AG04450 (cell line): ENCODE results near the gene ADAM11. TPM values are rescaled to one million over a fixed set of nuclear protein-coding genes. Genes with fewer than 3 reads are reported as not detected.

Experiments used
- CTCF ChIA-PET: fragments of 300-600, 350-600 bp; formaldehyde crosslinking; extraction: SDS; loops from one replicate; lab custom pipeline; 2022; ENCODE audit warnings: antibody characterized with exemption, inconsistent platforms; lab: Charles Lee
- POLR2A ChIA-PET: fragments of 350-600 bp; formaldehyde crosslinking; extraction: SDS; loops from one replicate; lab custom pipeline; 2021; ENCODE audit warnings: antibody characterized with exemption, inconsistent platforms; lab: Yijun Ruan, JAX
- DNase-seq: peaks from one replicate; pipeline ENCODE4 v3.0.0-alpha.2; 2011; ENCODE audit warnings: low read depth, low spot score
- H3K27ac ChIP-seq: one replicate; pipeline ENCODE4 v1.5.1; 2012; ENCODE audit warnings: low read depth, low read length, control low read depth
- H3K27me3 ChIP-seq: one replicate; pipeline ENCODE4 v1.6.0; 2012; ENCODE audit warnings: low read length; ENCODE audit not compliant: control insufficient read depth, insufficient read depth
- H3K4me3 ChIP-seq: 2 replicates; pipeline ENCODE4 v1.5.1; 2011; ENCODE audit warnings: mild to moderate bottlenecking, low read depth, low read length, control low read depth
- H3K9me3 ChIP-seq: 2 replicates; pipeline ENCODE4 v1.5.1; 2012; ENCODE audit warnings: low read length; ENCODE audit not compliant: control insufficient read depth, insufficient read depth
- CTCF ChIP-seq: IDR thresholded peaks from 2 replicates; pipeline ENCODE4 v1.5.1; 2011; ENCODE audit warnings: low read depth, low read length, control low read depth, inconsistent platforms
- polyA plus RNA-seq: library from polyadenylated mRNA; depleted of rRNA; stranded (reverse); fragments of >200 nt; gene quantifications from 2 replicates; pipeline ENCODE4 v1.2.3, GENCODE V29; 2011

Gene ADAM11
- polyA plus RNA-seq, 1 experiment: 0.37 TPM

DNA sequence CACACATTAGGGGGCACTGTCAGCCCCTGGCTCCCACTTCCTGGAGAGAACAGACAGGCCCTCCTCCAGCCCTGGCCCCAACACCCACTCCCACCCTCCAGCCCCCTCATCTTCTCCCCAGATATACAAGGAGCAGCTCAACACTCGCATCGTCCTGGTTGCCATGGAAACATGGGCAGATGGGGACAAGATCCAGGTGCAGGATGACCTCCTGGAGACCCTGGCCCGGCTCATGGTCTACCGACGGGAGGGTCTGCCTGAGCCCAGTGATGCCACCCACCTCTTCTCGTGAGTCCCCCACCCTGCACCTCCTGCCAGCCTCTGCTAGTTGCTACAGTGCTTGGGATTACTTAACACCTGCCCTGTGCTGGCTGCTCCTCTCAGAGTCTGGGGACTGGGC lies 14.4 kb downstream of the ADAM11 start:
- ChIA-PET POLR2A (interaction anchor here (0.6 kb wide), 1 partner anchor 250 kb away, joined by 5 read pairs; no protein-coding TSS in a partner anchor), CTCF (interaction anchor here (0.6 to 4.1 kb wide), 6 partner anchors 34 to 362 kb away, joined by 3 to 136 read pairs (median 16); partner anchors contain the start of gene ACBD4)
- peaks cover 18% of the 10 kb centered on the region for H3K27me3 ChIP-seq
- H3K9me3 ChIP-seq: no peaks in the 10 kb centered on the region
- no peak for TF ChIP-seq CTCF
- H3K4me3 ChIP-seq: no peak overlapping the region
- no peak for DNase-seq
- no peak overlapping the region for H3K27ac ChIP-seq

GRCh38 chr17:44774271-44775135 lies 15.7 kb downstream of the ADAM11 start:
- H3K9me3 ChIP-seq: no peaks in the 10 kb centered on the region
- H3K4me3 ChIP-seq: peak overlapping the region; percentile 76
- H3K27ac ChIP-seq: no peak overlapping the region
- peaks cover 18% of the 10 kb centered on the region for H3K27me3 ChIP-seq
- DNase-seq: peak; percentile 26
- ChIA-PET CTCF (interaction anchor here (0.7 to 4.1 kb wide), 9 partner anchors 10 to 110 kb away, joined by 3 to 136 read pairs (median 5); no protein-coding TSS in a partner anchor), POLR2A (no interaction called here)
- TF ChIP-seq CTCF: peak; percentile 99

GRCh38 chr17:44775136-44775837 lies 16.5 kb downstream of the ADAM11 start:
- peak overlapping the region; percentile 31 for H3K27ac ChIP-seq
- POLR2A ChIA-PET: no interaction called here
- TF ChIP-seq CTCF: no peak
- peaks cover 18% of the 10 kb centered on the region for H3K27me3 ChIP-seq
- peak overlapping the region; percentile 76 for H3K4me3 ChIP-seq
- CTCF ChIA-PET: interaction anchor here (0.6 to 4.1 kb wide), 8 partner anchors 9 to 257 kb away, joined by 3 to 136 read pairs (median 8); no protein-coding TSS in a partner anchor
- peak; percentile 93 for DNase-seq
- no peaks in the 10 kb centered on the region for H3K9me3 ChIP-seq

GRCh38 chr17:44775838-44776621 lies 17.2 kb downstream of the ADAM11 start:
- Histone ChIP-seq H3K27me3 (peaks cover 18% of the 10 kb centered on the region), H3K9me3 (no peaks in the 10 kb centered on the region), H3K27ac (no peak overlapping the region), H3K4me3 (peak overlapping the region; percentile 76)
- DNase-seq: no peak
- no peak for TF ChIP-seq CTCF
- CTCF ChIA-PET: interaction anchor here (0.6 to 6.9 kb wide), 10 partner anchors 8 to 256 kb away, joined by 3 to 136 read pairs (median 12); no protein-coding TSS in a partner anchor
- POLR2A ChIA-PET: no interaction called here
